ENCODE results near the gene PLEKHJ1.

Gene PLEKHJ1

DNA sequence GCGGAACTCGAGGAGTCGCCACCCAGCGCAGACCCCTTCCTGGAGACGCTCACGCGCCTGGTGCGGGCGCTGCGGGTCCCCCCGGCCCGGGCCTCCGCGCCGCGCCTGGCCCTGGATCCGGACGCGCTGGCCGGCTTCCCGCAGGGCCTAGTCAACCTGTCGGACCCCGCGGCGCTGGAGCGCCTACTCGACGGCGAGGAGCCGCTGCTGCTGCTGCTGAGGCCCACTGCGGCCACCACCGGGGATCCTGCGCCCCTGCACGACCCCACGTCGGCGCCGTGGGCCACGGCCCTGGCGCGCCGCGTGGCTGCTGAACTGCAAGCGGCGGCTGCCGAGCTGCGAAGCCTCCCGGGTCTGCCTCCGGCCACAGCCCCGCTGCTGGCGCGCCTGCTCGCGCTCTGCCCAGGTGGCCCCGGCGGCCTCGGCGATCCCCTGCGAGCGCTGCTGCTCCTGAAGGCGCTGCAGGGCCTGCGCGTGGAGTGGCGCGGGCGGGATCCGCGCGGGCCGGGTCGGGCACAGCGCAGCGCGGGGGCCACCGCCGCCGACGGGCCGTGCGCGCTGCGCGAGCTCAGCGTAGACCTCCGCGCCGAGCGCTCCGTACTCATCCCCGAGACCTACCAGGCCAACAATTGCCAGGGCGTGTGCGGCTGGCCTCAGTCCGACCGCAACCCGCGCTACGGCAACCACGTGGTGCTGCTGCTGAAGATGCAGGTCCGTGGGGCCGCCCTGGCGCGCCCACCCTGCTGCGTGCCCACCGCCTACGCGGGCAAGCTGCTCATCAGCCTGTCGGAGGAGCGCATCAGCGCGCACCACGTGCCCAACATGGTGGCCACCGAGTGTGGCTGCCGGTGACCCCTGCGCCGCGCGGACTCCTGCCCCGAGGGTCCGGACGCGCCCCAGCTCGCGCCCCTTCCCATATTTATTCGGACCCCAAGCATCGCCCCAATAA lies 15.3 kb upstream of the PLEKHJ1 start:
- intact Hi-C loops (cut with DNase I): no loop called here
- no peak for DNase-seq

DNA sequence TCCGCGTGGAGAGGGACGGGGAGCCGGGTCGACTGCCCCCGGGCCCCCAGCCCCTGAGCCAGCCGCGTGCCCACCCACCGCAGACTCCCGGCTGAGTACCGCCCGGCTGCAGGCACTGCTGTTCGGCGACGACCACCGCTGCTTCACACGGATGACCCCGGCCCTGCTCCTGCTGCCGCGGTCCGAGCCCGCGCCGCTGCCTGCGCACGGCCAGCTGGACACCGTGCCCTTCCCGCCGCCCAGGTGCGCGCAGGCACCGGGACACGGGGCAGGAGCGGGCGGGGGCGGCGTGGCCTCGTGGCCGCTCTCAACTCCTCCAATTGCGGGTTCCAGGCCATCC lies 14.6 kb upstream of the PLEKHJ1 start:
- DNase-seq: no peak
- intact Hi-C loops (cut with DNase I): no loop called here

- peak in 1 of 10 donors; percentile 86 for DNase-seq
- intact Hi-C loops (cut with DNase I): no loop called here
Measured at GRCh38 chr19:2249880-2250765, 14.0 kb upstream of the PLEKHJ1 start.

GRCh38 chr19:2249010-2249866 lies 13.1 kb upstream of the PLEKHJ1 start, which contains the start of gene AMH:
Gene AMH, plus strand, starts transcription at chr19:2249323. Its CDS starts 10 bp downstream, at chr19:2249333.
- DNase-seq: peak in 1 of 10 donors; percentile 85
- intact Hi-C loops (cut with DNase I): no loop called here

DNA sequence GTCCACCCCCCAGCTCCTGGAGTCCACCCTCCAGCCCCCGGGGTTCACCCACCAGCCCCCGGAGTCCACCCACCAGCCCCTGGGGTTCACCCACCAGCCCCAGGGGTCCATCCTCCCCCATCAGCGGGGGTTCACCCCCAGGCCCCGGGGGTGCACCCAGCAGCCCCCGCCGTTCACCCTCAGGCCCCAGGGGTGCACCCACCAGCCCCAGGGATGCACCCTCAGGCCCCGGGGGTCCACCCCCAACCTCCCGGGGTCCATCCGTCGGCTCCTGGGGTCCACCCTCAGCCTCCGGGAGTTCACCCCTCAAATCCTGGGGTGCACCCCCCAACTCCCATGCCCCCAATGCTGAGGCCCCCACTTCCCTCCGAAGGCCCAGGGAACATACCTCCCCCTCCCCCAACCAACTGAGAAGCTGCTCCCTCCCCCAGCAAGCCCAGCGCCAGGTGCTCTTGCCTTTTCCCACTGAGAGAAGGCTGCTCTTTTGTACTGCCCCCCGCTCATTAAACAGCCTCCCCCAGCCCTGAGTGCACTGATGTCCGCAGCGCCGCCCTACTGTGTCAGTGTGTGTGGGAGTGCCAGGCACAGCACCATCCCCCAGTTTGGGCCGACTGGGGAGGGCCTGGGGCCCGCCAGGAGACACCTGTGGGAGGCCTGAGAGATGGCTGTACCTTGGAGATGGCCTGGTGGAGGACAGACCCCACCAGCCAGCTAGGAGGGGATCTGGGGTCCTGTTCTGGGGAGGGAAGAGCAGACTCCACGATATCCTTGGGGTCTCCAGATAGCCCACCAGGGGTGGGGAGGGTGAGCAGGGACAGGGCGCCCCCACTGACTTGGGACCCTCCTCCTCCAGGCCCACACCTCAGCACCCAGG lies 12.2 kb upstream of the PLEKHJ1 start:
- DNase-seq: no peak
- intact Hi-C loops (cut with DNase I): no loop called here

DNA sequence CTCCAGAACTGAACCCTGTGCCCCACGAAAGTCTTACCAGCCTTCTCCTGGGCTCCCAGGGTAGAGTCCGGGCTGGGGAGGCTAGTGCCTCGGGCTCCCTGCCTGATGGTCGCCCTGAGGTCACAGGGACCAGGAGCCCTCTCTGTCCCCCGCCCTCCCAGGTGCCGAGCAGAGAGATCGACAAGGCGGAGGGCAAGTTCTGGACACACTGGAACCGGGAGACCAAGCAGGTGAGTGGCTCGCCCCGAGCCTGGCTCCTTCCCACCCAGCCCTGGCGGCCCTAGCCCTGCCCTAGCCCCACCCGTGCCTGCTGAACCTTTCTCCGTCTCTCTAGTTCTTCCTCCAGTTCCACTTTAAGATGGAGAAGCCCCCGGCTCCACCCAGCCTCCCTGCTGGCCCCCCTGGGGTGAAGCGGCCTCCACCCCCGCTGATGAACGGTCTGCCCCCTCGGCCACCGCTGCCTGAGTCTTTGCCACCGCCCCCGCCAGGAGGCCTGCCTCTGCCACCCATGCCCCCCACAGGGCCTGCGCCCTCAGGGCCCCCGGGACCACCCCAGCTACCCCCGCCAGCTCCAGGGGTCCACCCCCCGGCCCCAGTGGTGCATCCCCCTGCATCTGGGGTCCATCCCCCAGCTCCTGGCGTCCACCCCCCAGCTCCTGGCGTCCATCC lies 11.4 kb upstream of the PLEKHJ1 start:
- intact Hi-C loops (cut with DNase I): no loop called here
- DNase-seq: peak in 1 of 10 donors; percentile 77

GRCh38 chr19:2246801-2247361 lies 10.8 kb upstream of the PLEKHJ1 start:
- intact Hi-C loops (cut with DNase I): no loop called here
- DNase-seq: peak in 5 of 10 donors; percentile 41 to 91 (median 60)

DNA sequence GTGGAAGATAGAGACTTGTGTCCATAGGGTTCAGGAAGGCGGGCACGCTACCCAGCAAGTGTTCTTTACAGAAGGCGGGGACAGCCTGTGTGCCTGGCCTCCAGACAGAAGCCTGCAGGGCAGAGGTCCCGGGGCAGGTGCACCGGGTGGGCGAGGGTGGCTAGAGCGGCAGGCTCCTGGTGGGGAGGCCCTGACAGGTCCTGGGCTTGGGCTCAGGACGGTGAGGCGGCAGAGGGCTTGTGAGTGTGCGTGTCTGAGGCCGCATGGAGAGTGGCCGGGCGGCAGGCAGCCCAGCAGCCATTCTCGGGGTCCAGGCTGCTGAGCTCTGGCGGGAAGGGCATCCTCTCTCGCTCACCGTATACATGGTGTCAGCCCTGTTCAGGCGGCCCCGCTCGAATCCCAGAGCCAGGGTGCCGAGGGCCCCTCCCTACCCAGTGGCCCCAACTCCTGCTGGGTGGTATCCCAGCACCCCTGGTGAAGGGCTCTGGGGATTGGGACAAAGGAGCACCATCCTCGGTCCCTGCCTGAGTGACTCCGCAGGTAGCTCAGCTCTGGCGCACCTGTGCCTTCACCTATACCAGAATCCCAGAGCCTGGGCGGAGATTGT lies 10.0 kb upstream of the PLEKHJ1 start:
- peak in 1 of 10 donors; percentile 82 for DNase-seq
- intact Hi-C loops (cut with DNase I): no loop called here

DNA sequence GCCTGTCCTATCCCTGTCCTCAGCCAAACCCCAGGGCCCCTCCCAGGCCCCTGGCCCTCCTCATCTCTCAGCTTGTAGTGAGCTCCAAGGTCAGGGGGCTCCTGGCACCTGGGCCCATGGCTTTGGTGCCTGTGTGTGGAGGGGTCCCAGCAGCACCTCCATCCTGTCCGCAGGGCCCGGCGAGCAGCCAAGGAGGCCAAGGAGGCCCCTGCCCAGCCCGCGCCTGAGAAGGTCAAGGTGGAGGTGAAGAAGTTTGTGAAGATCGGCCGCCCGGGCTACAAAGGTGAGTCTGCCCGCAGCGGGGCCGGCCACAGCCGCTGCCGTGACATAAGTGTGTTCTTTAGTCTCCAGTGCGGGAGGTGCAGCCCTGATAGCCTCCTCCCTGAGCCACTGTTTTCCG lies 9.1 kb upstream of the PLEKHJ1 start:
- DNase-seq: peak in 1 of 10 donors; percentile 82
- intact Hi-C loops (cut with DNase I): no loop called here

GRCh38 chr19:2244486-2244885 lies 8.4 kb upstream of the PLEKHJ1 start:
- intact Hi-C loops (cut with DNase I): no loop called here
- DNase-seq: no peak

GRCh38 chr19:2244125-2244411 lies 7.9 kb upstream of the PLEKHJ1 start:
- intact Hi-C loops (cut with DNase I): no loop called here
- DNase-seq: no peak

DNA sequence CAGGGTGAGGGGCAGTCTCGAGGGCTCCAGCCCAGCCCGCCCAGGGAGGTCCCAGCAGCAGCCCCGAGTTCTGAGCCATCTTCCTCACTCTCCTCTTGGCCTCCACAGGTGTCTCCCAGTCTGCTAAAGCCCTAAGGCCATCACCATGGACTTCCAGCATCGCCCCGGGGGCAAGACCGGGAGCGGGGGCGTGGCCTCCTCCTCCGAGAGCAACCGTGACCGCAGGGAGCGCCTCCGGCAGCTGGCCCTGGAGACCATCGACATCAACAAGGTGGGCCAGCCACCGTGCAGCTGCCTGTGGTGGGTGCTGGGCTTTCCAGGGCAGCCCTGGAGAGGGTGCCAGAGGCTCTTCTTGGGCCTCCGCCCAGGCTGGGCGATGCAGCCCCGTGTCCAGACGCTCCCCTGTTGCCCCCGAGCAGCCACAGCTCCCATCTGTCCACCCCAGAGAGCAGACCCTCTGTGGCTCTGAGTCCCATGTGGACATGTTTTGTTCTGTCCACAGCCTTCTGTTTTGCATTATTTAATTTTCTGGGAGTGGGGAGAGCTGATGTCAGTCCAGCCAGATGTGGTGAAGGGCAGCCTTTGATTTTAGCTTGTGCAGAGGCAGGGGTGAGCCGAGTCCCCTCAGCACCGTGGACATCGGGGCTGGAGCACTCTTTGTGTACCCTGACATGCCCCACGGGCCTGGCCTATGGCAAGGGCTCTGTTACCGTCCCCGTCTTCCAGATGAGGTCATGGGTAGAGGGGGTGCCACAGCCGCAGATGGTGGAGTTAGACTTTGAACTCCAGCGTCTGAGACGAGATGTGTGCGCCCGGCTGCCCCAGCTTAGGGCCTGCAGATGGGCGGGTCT lies 7.4 kb upstream of the PLEKHJ1 start:
- DNase-seq: no peak
- intact Hi-C loops (cut with DNase I): no loop called here

DNA sequence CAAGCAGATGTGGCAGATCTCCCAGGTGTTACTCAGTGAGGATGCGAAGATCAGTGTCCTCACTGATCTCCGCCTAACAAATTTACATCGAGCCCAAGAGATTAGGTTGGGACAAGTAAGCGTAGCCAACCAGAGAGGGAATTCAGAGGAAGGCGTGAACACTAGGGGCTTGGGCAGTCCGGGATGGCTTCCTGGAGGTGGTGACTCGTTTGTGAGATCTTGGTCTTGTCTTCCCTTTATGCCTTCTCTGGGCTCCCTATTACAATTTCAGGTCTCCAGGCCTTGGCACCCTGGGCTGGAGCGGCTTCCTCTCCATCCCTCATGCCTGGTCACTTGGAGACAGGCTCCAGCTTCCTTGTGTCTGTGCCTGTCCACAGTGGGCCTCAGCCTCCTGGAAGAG lies 6.7 kb upstream of the PLEKHJ1 start:
- intact Hi-C loops (cut with DNase I): no loop called here

DNA sequence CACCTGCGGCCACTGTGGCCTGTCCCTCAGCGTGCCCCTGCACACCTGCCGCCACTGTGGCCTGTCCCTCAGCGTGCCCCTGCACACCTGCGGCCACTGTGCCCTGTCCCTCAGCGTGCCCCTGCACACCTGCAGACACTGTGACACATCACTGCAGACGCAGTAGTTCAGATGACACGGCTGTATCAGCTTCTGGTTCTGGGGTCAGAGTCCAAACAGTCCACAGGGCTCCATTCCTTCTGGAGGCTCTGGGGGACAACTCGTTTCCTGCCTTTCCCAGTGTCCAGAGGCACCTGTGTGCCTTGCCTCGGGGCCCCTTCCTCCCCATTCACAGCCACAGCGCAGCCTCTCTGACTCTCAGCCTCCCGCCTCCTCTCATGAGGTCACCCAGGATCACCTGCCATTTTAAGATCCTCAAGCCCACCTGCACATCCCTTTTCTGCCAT lies 6.0 kb upstream of the PLEKHJ1 start:
- no peak for DNase-seq
- intact Hi-C loops (cut with DNase I): no loop called here

More for the DNA sequence above, 6.7 kb upstream of the PLEKHJ1 start:
- no peak for DNase-seq

GRCh38 chr19:2240881-2241760 lies 5.0 kb upstream of the PLEKHJ1 start:
- intact Hi-C loops (cut with DNase I): no loop called here
- no peak for DNase-seq
